Measurements from ENCODE around the gene CENPF.

CENPF gene

GRCh38 chr1:214666674-214667073, 63.7 kb downstream of the CENPF start:
- TF ChIP-seq NFIC (IDR thresholded peaks at IDR 0.05) (no peak), TAF1 (IDR thresholded peaks at IDR 0.05; ENCODE audit: low read depth) (no peak), TEAD4 (IDR thresholded peaks at IDR 0.05) (no peak), MAX (IDR thresholded peaks at IDR 0.05) (no peak), RAD21 (IDR thresholded peaks at IDR 0.05; ENCODE audit: low read depth) (no peak), USF1 (IDR thresholded peaks at IDR 0.05) (no peak), EP300 (IDR thresholded peaks at IDR 0.05; ENCODE audit: borderline replicate concordance) (no peak), FOXM1 (IDR thresholded peaks at IDR 0.05; ENCODE audit: borderline replicate concordance, low read depth) (no peak), EGR1 (IDR thresholded peaks at IDR 0.05) (no peak)

- TF ChIP-seq CEBPB (IDR thresholded peaks at IDR 0.05) (no peak), MAX (IDR thresholded peaks at IDR 0.05) (no peak), TCF12 (IDR thresholded peaks at IDR 0.05; ENCODE audit: low read depth) (no peak), ZBTB7A (IDR thresholded peaks at IDR 0.05; ENCODE audit: low read depth) (no peak), EGR1 (IDR thresholded peaks at IDR 0.05) (no peak), TAF1 (IDR thresholded peaks at IDR 0.05; ENCODE audit: low read depth) (no peak), TEAD4 (IDR thresholded peaks at IDR 0.05) (no peak), REST (IDR thresholded peaks at IDR 0.05; ENCODE audit: low read depth) (no peak), YY1 (IDR thresholded peaks at IDR 0.05; ENCODE audit: low read depth) (no peak), EP300 (IDR thresholded peaks at IDR 0.05; ENCODE audit: borderline replicate concordance) (no peak), RAD21 (IDR thresholded peaks at IDR 0.05; ENCODE audit: low read depth) (no peak), CREB1 (IDR thresholded peaks at IDR 0.05; ENCODE audit: low read depth) (no peak)
Observed at GRCh38 chr1:214670098-214670497, 67.1 kb downstream of the CENPF start.

GRCh38 chr1:214673576-214673975, 70.6 kb downstream of the CENPF start:
- no peak for TF ChIP-seq RAD21 (IDR thresholded peaks at IDR 0.05; ENCODE audit: low read depth)
- TF ChIP-seq FOXM1 (IDR thresholded peaks at IDR 0.05; ENCODE audit: borderline replicate concordance, low read depth): no peak
- TF ChIP-seq MAX (IDR thresholded peaks at IDR 0.05): no peak
- no peak for TF ChIP-seq REST (IDR thresholded peaks at IDR 0.05; ENCODE audit: low read depth)
- no peak for TF ChIP-seq TEAD4 (IDR thresholded peaks at IDR 0.05)
- no peak for TF ChIP-seq CREB1 (IDR thresholded peaks at IDR 0.05; ENCODE audit: low read depth)
- no peak for TF ChIP-seq EGR1 (IDR thresholded peaks at IDR 0.05)
- TF ChIP-seq NFIC (IDR thresholded peaks at IDR 0.05): no peak
- TF ChIP-seq TAF1 (IDR thresholded peaks at IDR 0.05; ENCODE audit: low read depth): no peak
- no peak for TF ChIP-seq CEBPB (IDR thresholded peaks at IDR 0.05)

GRCh38 chr1:214676747-214677146, 73.8 kb downstream of the CENPF start:
- no peak for TF ChIP-seq REST (IDR thresholded peaks at IDR 0.05; ENCODE audit: low read depth)
- TF ChIP-seq YY1 (IDR thresholded peaks at IDR 0.05; ENCODE audit: low read depth): no peak
- TF ChIP-seq USF1 (IDR thresholded peaks at IDR 0.05): no peak
- no peak for TF ChIP-seq FOXM1 (IDR thresholded peaks at IDR 0.05; ENCODE audit: borderline replicate concordance, low read depth)
- TF ChIP-seq EGR1 (IDR thresholded peaks at IDR 0.05): no peak
- TF ChIP-seq EP300 (IDR thresholded peaks at IDR 0.05; ENCODE audit: borderline replicate concordance): no peak
- TF ChIP-seq ZBTB7A (IDR thresholded peaks at IDR 0.05; ENCODE audit: low read depth): no peak
- TF ChIP-seq TAF1 (IDR thresholded peaks at IDR 0.05; ENCODE audit: low read depth): no peak
- TF ChIP-seq CREB1 (IDR thresholded peaks at IDR 0.05; ENCODE audit: low read depth): no peak
- TF ChIP-seq RAD21 (IDR thresholded peaks at IDR 0.05; ENCODE audit: low read depth): no peak
- no peak for TF ChIP-seq TEAD4 (IDR thresholded peaks at IDR 0.05)
- no peak for TF ChIP-seq CEBPB (IDR thresholded peaks at IDR 0.05)

All from Ishikawa (cell line).